ENCODE data around the gene NOL12. TPM values are rescaled to one million over a fixed set of nuclear protein-coding genes. Genes with fewer than 3 reads are reported as not detected.

The NOL12 gene
- 20.5 and 23.6 TPM in 2 replicates for total RNA-seq (2014; rRNA removed; shearing (Covaris generic))

GRCh38 chr22:37686002-37686982 lies at the start of gene NOL12:
TSS of gene NOL12 (plus strand) at chr22:37686343. CDS start at chr22:37686393, 50 bp downstream.
- Histone ChIP-seq H3K27me3 (ENCODE audit: control insufficient read depth, insufficient read depth, low read length) (no peaks in the 10 kb centered on the region), H3K4me3 (ENCODE audit: insufficient read depth, low read depth, low read length) (peak within 1 kb of the TSS; percentile 87), H3K36me3 (replicated peaks; ENCODE audit: control insufficient read depth, insufficient read depth, low read length) (peaks cover 15% of the 10 kb centered on the region)
- peak; percentile 96 for DNase-seq

- Histone ChIP-seq H3K4me3 (ENCODE audit: insufficient read depth, low read depth, low read length) (no peak overlapping the region), H3K36me3 (replicated peaks; ENCODE audit: control insufficient read depth, insufficient read depth, low read length) (peaks cover 8% of the 10 kb centered on the region), H3K27me3 (ENCODE audit: control insufficient read depth, insufficient read depth, low read length) (no peaks in the 10 kb centered on the region)
- DNase-seq = no peak
Observed at GRCh38 chr22:37636949-37637273, 49.2 kb upstream of the NOL12 start.

- peak overlapping the region; percentile 73 for H3K4me3 ChIP-seq (ENCODE audit: insufficient read depth, low read depth, low read length)
- H3K36me3 ChIP-seq (replicated peaks; ENCODE audit: control insufficient read depth, insufficient read depth, low read length) = peaks cover 11% of the 10 kb centered on the region
- no peaks in the 10 kb centered on the region for H3K27me3 ChIP-seq (ENCODE audit: control insufficient read depth, insufficient read depth, low read length)
- peak; percentile 63 for DNase-seq
Observed at GRCh38 chr22:37638391-37639069, 47.6 kb upstream of the NOL12 start.

- DNase-seq = peak; percentile 96
- Histone ChIP-seq H3K4me3 (ENCODE audit: insufficient read depth, low read depth, low read length) (peak within 1 kb of the TSS; percentile 73), H3K27me3 (ENCODE audit: control insufficient read depth, insufficient read depth, low read length) (no peaks in the 10 kb centered on the region), H3K36me3 (replicated peaks; ENCODE audit: control insufficient read depth, insufficient read depth, low read length) (peaks cover 15% of the 10 kb centered on the region)
Observed at GRCh38 chr22:37639070-37639760, 46.9 kb upstream of the NOL12 start, which contains the start of gene SH3BP1. TSS of gene SH3BP1 (plus strand) at chr22:37639669. CDS start at chr22:37639788, 119 bp downstream.

GRCh38 chr22:37639771-37640590 lies 46.2 kb upstream of the NOL12 start:
- Histone ChIP-seq H3K27me3 (ENCODE audit: control insufficient read depth, insufficient read depth, low read length) (no peaks in the 10 kb centered on the region), H3K4me3 (ENCODE audit: insufficient read depth, low read depth, low read length) (peak overlapping the region; percentile 73), H3K36me3 (replicated peaks; ENCODE audit: control insufficient read depth, insufficient read depth, low read length) (peaks cover 22% of the 10 kb centered on the region)
- DNase-seq = peak; percentile 92

- H3K36me3 ChIP-seq (replicated peaks; ENCODE audit: control insufficient read depth, insufficient read depth, low read length) = peaks cover 26% of the 10 kb centered on the region
- no peaks in the 10 kb centered on the region for H3K27me3 ChIP-seq (ENCODE audit: control insufficient read depth, insufficient read depth, low read length)
- peak; percentile 61 for DNase-seq
- H3K4me3 ChIP-seq (ENCODE audit: insufficient read depth, low read depth, low read length) = peak overlapping the region; percentile 73
Observed at GRCh38 chr22:37640591-37641560, 45.3 kb upstream of the NOL12 start.

GRCh38 chr22:37641561-37641949 lies 44.6 kb upstream of the NOL12 start:
- DNase-seq = no peak
- Histone ChIP-seq H3K36me3 (replicated peaks; ENCODE audit: control insufficient read depth, insufficient read depth, low read length) (peaks cover 26% of the 10 kb centered on the region), H3K27me3 (ENCODE audit: control insufficient read depth, insufficient read depth, low read length) (no peaks in the 10 kb centered on the region), H3K4me3 (ENCODE audit: insufficient read depth, low read depth, low read length) (no peak overlapping the region)

GRCh38 chr22:37643225-37643847 lies 42.8 kb upstream of the NOL12 start:
- DNase-seq = peak; percentile 96
- no peak overlapping the region for H3K4me3 ChIP-seq (ENCODE audit: insufficient read depth, low read depth, low read length)
- peaks cover 33% of the 10 kb centered on the region for H3K36me3 ChIP-seq (replicated peaks; ENCODE audit: control insufficient read depth, insufficient read depth, low read length)

GRCh38 chr22:37647317-37647716 lies 38.8 kb upstream of the NOL12 start:
- no peak for DNase-seq
- Histone ChIP-seq H3K36me3 (replicated peaks; ENCODE audit: control insufficient read depth, insufficient read depth, low read length) (peaks cover 45% of the 10 kb centered on the region), H3K4me3 (ENCODE audit: insufficient read depth, low read depth, low read length) (no peak overlapping the region), H3K27me3 (ENCODE audit: control insufficient read depth, insufficient read depth, low read length) (no peaks in the 10 kb centered on the region)

More at GRCh38 chr22:37643225-37643847, 42.8 kb upstream of the NOL12 start:
- H3K27me3 ChIP-seq (ENCODE audit: control insufficient read depth, insufficient read depth, low read length) = no peaks in the 10 kb centered on the region

- no peak for DNase-seq
- Histone ChIP-seq H3K4me3 (ENCODE audit: insufficient read depth, low read depth, low read length) (no peak overlapping the region), H3K27me3 (ENCODE audit: control insufficient read depth, insufficient read depth, low read length) (no peaks in the 10 kb centered on the region)
Observed at GRCh38 chr22:37647928-37648327, 38.2 kb upstream of the NOL12 start.

GRCh38 chr22:37650463-37651136 lies 35.5 kb upstream of the NOL12 start:
- Histone ChIP-seq H3K4me3 (ENCODE audit: insufficient read depth, low read depth, low read length) (no peak overlapping the region), H3K27me3 (ENCODE audit: control insufficient read depth, insufficient read depth, low read length) (no peaks in the 10 kb centered on the region), H3K36me3 (replicated peaks; ENCODE audit: control insufficient read depth, insufficient read depth, low read length) (peaks cover 35% of the 10 kb centered on the region)
- no peak for DNase-seq

More at GRCh38 chr22:37647928-37648327, 38.2 kb upstream of the NOL12 start:
- peaks cover 45% of the 10 kb centered on the region for H3K36me3 ChIP-seq (replicated peaks; ENCODE audit: control insufficient read depth, insufficient read depth, low read length)

- Histone ChIP-seq H3K36me3 (replicated peaks; ENCODE audit: control insufficient read depth, insufficient read depth, low read length) (peaks cover 25% of the 10 kb centered on the region), H3K27me3 (ENCODE audit: control insufficient read depth, insufficient read depth, low read length) (no peaks in the 10 kb centered on the region), H3K4me3 (ENCODE audit: insufficient read depth, low read depth, low read length) (no peak overlapping the region)
- no peak for DNase-seq
Observed at GRCh38 chr22:37654563-37655251, 31.4 kb upstream of the NOL12 start.
